HepG2 (cell line): ENCODE results near the gene IFITM10. TPM values are rescaled to one million over a fixed set of nuclear protein-coding genes. Genes with fewer than 3 reads are reported as not detected.

Source experiments
- ARNT2 ChIP-seq: sonication (generic); formaldehyde crosslinking; IDR thresholded peaks from 2 replicates; pipeline ENCODE4 v1.8.0; 2022; ENCODE audit warnings: mild to moderate bottlenecking, low read depth, missing genetic modification reagents, moderate library complexity
- EHMT2 ChIP-seq: fragments of 200-600 bp; sonication (generic); IDR thresholded peaks from 2 replicates; pipeline ENCODE4 v1.7.0; 2017; ENCODE audit warnings: antibody characterized with exemption, low read depth, low read length, borderline replicate concordance
- HES4 ChIP-seq: sonication (generic); formaldehyde crosslinking; IDR thresholded peaks from 2 replicates; pipeline ENCODE4 v1.9.0; 2021; ENCODE audit warnings: mild to moderate bottlenecking, missing genetic modification reagents, borderline replicate concordance
- KLF15 ChIP-seq: sonication (generic); formaldehyde crosslinking; IDR thresholded peaks from 2 replicates; pipeline ENCODE4 v1.8.1; 2023; ENCODE audit warnings: borderline replicate concordance, mild to moderate bottlenecking, inconsistent platforms, missing genetic modification reagents, mixed read lengths
- NR2F1 ChIP-seq, 2 experiments: fragments of 450-650 bp in 1 of 2; formaldehyde crosslinking in 1 of 2; IDR thresholded peaks; 2 replicates each; pipeline versions ENCODE4 v1.5.0 to v1.6.1; 2016 to 2020; ENCODE audit warnings: mild to moderate bottlenecking in 1 of 2, missing compliant biosample characterization in 1 of 2, missing genetic modification reagents in 1 of 2, moderate library complexity in 1 of 2
- POLR2AphosphoS5 ChIP-seq: IDR thresholded peaks from 2 replicates; pipeline ENCODE4 v1.6.1; 2012; ENCODE audit warnings: low read depth, low read length
- PRPF4 ChIP-seq: fragments of 200-400 bp; formaldehyde crosslinking; IDR thresholded peaks from 2 replicates; pipeline ENCODE4 v1.6.1; 2016; ENCODE audit warnings: low read length, low read depth; ENCODE audit not compliant: poor library complexity, severe bottlenecking
- REL ChIP-seq: sonication (generic); formaldehyde crosslinking; conservative IDR thresholded peaks from 2 replicates; pipeline ENCODE4 v1.8.0; 2022; ENCODE audit warnings: mild to moderate bottlenecking, missing genetic modification reagents, moderate library complexity
- TSC22D2 ChIP-seq: sonication (generic); formaldehyde crosslinking; IDR thresholded peaks from 2 replicates; pipeline ENCODE4 v1.5.1; 2020; ENCODE audit warnings: missing genetic modification reagents, mild to moderate bottlenecking, borderline replicate concordance
- YY1 ChIP-seq: IDR thresholded peaks from 2 replicates; pipeline ENCODE4 v1.6.1; 2011; ENCODE audit warnings: low read length, low read depth, moderate library complexity, mild to moderate bottlenecking; ENCODE audit not compliant: insufficient read depth, insufficient replicate concordance
- ZNF205 ChIP-seq: IDR thresholded peaks from 2 replicates; pipeline ENCODE4 v1.6.1; 2018; ENCODE audit warnings: missing biosample characterization, missing genetic modification reagents
- ZNF382 ChIP-seq: sonication (generic); formaldehyde crosslinking; IDR thresholded peaks from 2 replicates; pipeline ENCODE4 v1.5.0; 2020; ENCODE audit warnings: missing genetic modification reagents, mild to moderate bottlenecking, borderline replicate concordance
- ZNF451 ChIP-seq: sonication (generic); formaldehyde crosslinking; IDR thresholded peaks from 2 replicates; pipeline ENCODE4 v1.5.0; 2020; ENCODE audit warnings: mild to moderate bottlenecking, missing genetic modification reagents
- ZNF883 ChIP-seq: sonication (generic); formaldehyde crosslinking; IDR thresholded peaks from 2 replicates; pipeline ENCODE4 v1.5.1; 2020; ENCODE audit warnings: mild to moderate bottlenecking, missing genetic modification reagents; ENCODE audit errors: not compliant biosample characterization
- polyA plus RNA-seq, 8 experiments: library from polyadenylated mRNA; depleted of rRNA in 3 of 8; stranded (reverse) in 7 of 8; unstranded in 1 of 8; fragments of >200 nt; fragmentation: Illumina TruSeq in 4 of 8; extraction: Trizol in 4 of 8; gene quantifications; 2 replicates each; pipeline versions ENCODE4 v1.2.1 to v1.2.3, GENCODE V29; 2011 to 2016; ENCODE audit warnings: low read depth in 4 of 8, missing spikeins in 1 of 8, mixed read lengths in 1 of 8; ENCODE audit not compliant: insufficient read depth in 1 of 8
- total RNA-seq, 5 experiments: library from RNA; depleted of rRNA; stranded (reverse); fragments of >200 nt; fragmentation: Illumina TruSeq; extraction: Trizol; gene quantifications; 2 replicates each; pipeline ENCODE4 v1.2.3, GENCODE V29; 2016; ENCODE audit warnings: low read depth in 1 of 5
- TF ChIP-seq, protein P1 (sequence below): IDR thresholded peaks from 2 replicates; pipeline ENCODE4 v1.6.1; 2018; ENCODE audit warnings: missing genetic modification reagents, mild to moderate bottlenecking, missing compliant biosample characterization
- TF ChIP-seq, protein P2 (sequence below): sonication (generic); formaldehyde crosslinking; IDR thresholded peaks from 2 replicates; pipeline ENCODE4 v1.4.0; 2020; ENCODE audit warnings: mild to moderate bottlenecking, missing genetic modification reagents
- TF ChIP-seq, protein P3 (sequence below): sonication (generic); formaldehyde crosslinking; IDR thresholded peaks from 2 replicates; pipeline ENCODE4 v1.4.0; 2020; ENCODE audit warnings: missing genetic modification reagents, mild to moderate bottlenecking, borderline replicate concordance
- TF ChIP-seq, protein P4 (sequence below): sonication (generic); formaldehyde crosslinking; IDR thresholded peaks from 2 replicates; pipeline ENCODE4 v1.4.0; 2020; ENCODE audit warnings: missing genetic modification reagents
- TF ChIP-seq, protein P5 (sequence below): IDR thresholded peaks from 2 replicates; pipeline ENCODE4 v1.6.1; 2016; ENCODE audit warnings: low read depth

Gene IFITM10
- total and polyA plus RNA-seq, 2 of the 13 experiments (the other 11 are each of a cell fraction or from before 2014, with no cell fraction given): 0.09 to 0.13 TPM

DNA sequence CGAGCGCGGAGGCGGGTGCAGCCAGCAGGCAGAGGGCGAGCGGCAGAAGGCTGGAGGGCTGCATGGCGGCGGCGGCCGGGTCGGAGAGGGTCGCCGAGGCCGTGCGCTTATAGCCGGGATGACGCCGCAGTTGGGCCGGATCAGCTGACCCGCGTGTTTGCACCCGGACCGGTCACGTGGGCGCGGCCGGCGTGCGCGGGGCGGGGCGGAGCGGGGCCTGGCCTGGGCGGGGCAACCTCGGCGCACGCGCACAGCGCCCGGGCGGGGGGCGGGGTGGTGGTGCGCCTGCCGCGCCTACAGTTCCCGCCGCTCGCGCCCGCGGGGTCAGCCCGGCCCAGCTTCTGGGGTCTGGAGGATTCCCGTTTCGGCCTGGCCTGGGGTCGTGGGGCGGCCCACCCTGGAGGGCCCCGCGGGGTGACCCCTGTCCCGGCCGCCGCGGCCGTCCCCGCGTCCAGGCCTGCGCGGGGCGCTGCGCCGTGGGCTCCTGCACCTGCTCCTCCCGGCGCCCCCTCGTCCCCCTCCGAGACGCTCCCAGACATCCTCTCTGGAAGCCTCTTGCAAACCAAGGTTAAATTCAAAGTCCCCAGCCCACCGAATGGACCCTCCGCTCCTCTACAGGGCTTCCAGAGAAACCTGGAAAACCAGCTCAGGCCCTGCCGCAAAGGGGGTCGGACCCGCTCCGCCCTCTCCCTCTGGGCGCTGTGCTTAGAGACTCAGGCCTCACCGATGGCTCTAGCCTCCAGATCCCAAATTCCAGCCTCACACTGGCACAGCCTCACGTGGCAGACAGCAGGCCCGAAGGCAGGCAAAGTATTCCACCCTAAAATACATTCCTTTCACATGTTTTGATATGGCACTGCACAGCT lies 13.6 kb upstream of the IFITM10 start, which contains the start of gene CTSD (continued):
- TF ChIP-seq, protein P1, sequence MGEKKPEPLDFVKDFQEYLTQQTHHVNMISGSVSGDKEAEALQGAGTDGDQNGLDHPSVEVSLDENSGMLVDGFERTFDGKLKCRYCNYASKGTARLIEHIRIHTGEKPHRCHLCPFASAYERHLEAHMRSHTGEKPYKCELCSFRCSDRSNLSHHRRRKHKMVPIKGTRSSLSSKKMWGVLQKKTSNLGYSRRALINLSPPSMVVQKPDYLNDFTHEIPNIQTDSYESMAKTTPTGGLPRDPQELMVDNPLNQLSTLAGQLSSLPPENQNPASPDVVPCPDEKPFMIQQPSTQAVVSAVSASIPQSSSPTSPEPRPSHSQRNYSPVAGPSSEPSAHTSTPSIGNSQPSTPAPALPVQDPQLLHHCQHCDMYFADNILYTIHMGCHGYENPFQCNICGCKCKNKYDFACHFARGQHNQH (CRISPR knock-in tag): no peak
- TF ChIP-seq YY1 (peak; percentile 52), KLF15 (CRISPR knock-in tag) (no peak; the same call in 1 of the 2 replicates), ZNF451 (0 out of 2 replicates have a peak, but pooled peaks have one; percentile 55), PRPF4 (no peak), TSC22D2 (CRISPR knock-in tag) (no peak), EHMT2 (no peak), NR2F1 (CRISPR knock-in tag; IDR thresholded peaks at IDR 0.05) (no peak), POLR2AphosphoS5 (peak; percentile 47; the same call in 1 of the 2 replicates), ZNF382 (CRISPR knock-in tag) (no peak), ZNF883 (CRISPR knock-in tag) (peak; percentile 38), ZNF205 (no peak), HES4 (CRISPR knock-in tag) (no peak), REL (CRISPR knock-in tag) (0 out of 2 replicates have a peak, but pooled peaks have one; percentile 42), ARNT2 (peak; percentile 70)
- TF ChIP-seq, protein P2, sequence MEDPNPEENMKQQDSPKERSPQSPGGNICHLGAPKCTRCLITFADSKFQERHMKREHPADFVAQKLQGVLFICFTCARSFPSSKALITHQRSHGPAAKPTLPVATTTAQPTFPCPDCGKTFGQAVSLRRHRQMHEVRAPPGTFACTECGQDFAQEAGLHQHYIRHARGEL (CRISPR knock-in tag): no peak
- TF ChIP-seq, protein P3, sequence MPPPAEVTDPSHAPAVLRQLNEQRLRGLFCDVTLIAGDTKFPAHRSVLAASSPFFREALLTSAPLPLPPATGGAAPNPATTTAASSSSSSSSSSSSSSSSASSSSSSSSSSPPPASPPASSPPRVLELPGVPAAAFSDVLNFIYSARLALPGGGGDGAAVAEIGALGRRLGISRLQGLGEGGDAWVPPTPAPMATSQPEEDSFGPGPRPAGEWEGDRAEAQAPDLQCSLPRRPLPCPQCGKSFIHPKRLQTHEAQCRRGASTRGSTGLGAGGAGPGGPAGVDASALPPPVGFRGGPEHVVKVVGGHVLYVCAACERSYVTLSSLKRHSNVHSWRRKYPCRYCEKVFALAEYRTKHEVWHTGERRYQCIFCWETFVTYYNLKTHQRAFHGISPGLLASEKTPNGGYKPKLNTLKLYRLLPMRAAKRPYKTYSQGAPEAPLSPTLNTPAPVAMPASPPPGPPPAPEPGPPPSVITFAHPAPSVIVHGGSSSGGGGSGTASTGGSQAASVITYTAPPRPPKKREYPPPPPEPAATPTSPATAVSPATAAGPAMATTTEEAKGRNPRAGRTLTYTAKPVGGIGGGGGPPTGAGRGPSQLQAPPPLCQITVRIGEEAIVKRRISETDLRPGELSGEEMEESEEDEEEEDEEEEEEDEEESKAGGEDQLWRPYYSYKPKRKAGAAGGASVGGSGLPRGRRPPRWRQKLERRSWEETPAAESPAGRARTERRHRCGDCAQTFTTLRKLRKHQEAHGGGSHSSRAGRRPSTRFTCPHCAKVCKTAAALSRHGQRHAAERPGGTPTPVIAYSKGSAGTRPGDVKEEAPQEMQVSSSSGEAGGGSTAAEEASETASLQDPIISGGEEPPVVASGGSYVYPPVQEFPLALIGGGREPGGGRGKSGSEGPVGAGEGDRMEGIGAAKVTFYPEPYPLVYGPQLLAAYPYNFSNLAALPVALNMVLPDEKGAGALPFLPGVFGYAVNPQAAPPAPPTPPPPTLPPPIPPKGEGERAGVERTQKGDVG: no peak
- TF ChIP-seq, protein P4, sequence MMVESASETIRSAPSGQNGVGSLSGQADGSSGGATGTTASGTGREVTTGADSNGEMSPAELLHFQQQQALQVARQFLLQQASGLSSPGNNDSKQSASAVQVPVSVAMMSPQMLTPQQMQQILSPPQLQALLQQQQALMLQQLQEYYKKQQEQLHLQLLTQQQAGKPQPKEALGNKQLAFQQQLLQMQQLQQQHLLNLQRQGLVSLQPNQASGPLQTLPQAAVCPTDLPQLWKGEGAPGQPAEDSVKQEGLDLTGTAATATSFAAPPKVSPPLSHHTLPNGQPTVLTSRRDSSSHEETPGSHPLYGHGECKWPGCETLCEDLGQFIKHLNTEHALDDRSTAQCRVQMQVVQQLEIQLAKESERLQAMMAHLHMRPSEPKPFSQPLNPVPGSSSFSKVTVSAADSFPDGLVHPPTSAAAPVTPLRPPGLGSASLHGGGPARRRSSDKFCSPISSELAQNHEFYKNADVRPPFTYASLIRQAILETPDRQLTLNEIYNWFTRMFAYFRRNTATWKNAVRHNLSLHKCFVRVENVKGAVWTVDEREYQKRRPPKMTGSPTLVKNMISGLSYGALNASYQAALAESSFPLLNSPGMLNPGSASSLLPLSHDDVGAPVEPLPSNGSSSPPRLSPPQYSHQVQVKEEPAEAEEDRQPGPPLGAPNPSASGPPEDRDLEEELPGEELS (CRISPR knock-in tag): no peak
- TF ChIP-seq, protein P5, sequence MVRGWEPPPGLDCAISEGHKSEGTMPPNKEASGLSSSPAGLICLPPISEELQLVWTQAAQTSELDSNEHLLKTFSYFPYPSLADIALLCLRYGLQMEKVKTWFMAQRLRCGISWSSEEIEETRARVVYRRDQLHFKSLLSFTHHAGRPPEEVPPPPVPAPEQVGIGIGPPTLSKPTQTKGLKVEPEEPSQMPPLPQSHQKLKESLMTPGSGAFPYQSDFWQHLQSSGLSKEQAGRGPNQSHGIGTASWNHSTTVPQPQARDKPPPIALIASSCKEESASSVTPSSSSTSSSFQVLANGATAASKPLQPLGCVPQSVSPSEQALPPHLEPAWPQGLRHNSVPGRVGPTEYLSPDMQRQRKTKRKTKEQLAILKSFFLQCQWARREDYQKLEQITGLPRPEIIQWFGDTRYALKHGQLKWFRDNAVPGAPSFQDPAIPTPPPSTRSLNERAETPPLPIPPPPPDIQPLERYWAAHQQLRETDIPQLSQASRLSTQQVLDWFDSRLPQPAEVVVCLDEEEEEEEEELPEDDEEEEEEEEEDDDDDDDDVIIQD (CRISPR knock-in tag): no peak
